Measurements from ENCODE around the gene COL6A3.

- TF ChIP-seq CTCF (conservative IDR thresholded peaks at IDR 0.05; ENCODE audit: low read depth, low read length) (no peak), EZH2 (IDR thresholded peaks at IDR 0.05; ENCODE audit: borderline replicate concordance, low read depth, low read length, poor library complexity, severe bottlenecking) (no peak)
Observed at GRCh38 chr2:237403024-237403882, 10.7 kb downstream of the COL6A3 start.

Measured in A673 (cell line).